IPS DF 19.7 (cell line): ENCODE results near the gene KANK4.

Source experiments
- DNase-seq: peaks from one replicate; pipeline ENCODE4 v3.0.0-alpha.2; 2013; ENCODE audit warnings: low read depth, low spot score

Gene KANK4

DNA sequence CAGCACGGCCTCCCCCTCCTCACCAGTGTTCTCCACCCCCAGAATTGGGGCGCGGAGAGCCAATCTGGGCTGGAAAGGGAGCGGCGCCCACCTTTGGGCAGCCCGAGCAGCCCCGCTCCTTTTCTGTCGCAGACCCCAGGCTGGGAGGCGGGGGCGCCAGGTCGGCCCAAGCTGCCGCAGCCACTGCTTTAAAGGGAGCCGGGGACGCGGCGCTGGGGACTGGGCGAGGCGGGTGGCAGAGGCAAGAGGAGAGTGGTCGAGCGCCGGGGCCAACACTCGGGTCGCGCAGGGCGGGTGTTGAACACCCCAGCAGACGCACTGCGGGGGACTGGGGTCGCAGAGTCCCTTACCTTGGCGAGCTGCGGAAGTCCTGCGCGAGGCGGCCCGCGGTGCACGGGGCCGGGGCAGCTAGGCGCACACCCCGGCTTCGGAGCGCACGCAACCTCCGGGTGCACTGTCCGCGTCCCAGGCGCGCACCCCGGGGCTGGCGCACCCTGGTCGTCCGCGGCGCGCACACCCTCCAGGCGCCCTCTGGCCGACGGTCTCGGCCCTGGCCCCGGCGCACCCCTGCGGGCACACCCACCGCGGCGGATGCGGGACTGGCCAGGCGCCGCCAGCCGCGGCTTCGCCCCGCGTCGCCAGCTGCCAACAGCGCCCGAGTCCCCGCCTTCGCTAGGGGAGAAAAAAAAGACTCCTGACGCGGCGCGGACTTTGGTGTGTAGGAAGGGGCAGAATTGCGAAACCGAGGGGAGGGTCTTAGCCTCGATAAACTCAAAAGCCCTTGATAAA lies at the start of gene KANK4:
Gene KANK4 (minus strand): TSS at position 679 of the 789 bp plus-strand sequence. CDS start 37,870 bp downstream, outside the sequence.
- DNase-seq = no peak

GRCh38 chr1:62368989-62369388 lies 49.8 kb upstream of the KANK4 start:
- DNase-seq = no peak

DNA sequence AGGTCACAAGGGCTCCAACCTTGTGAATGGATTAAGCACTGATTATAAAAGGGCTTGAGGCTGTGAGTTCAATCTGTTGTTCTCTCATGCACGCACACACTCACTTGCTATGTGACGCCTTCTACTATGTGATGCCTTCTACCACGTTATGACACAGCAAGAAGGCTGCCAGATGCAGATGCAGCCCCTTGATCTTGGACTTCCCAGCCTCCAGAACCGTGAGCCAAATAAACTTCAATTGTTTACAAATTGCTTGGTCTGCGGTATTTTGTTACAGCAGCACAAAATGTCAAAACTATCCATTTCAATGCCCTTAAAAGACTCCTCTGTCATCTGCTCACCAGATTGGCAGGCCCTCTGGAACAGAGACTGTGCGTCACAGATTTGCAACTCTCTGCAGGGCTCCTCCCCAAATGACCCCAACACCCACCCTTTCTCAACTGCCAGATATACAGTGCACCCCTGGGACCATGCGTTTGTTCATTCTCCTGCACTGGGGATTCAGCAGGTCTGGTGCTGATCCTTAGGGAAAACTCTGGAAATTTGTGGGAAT lies 47.8 kb upstream of the KANK4 start:
- DNase-seq = no peak

- DNase-seq = no peak
Measured at GRCh38 chr1:62364721-62365120, 45.5 kb upstream of the KANK4 start.

DNA sequence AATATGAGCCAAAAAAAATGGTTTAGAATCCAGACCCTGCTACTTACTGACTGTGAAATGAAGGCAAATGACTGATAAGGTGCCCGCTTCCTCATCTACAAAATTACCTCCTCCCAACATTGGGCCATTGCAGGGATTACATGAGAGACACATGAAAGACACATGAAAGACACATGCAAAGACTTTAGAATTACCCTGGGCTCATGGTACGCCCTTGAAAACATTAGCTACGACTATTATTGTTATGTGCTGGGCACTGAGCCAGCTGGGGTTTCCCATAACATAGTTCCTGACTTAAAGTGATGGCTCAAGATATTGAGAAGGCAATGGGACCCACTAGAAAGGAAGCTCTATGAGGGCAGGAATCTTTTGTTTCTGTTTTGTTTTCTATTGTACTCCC lies 43.7 kb upstream of the KANK4 start:
- no peak for DNase-seq

DNA sequence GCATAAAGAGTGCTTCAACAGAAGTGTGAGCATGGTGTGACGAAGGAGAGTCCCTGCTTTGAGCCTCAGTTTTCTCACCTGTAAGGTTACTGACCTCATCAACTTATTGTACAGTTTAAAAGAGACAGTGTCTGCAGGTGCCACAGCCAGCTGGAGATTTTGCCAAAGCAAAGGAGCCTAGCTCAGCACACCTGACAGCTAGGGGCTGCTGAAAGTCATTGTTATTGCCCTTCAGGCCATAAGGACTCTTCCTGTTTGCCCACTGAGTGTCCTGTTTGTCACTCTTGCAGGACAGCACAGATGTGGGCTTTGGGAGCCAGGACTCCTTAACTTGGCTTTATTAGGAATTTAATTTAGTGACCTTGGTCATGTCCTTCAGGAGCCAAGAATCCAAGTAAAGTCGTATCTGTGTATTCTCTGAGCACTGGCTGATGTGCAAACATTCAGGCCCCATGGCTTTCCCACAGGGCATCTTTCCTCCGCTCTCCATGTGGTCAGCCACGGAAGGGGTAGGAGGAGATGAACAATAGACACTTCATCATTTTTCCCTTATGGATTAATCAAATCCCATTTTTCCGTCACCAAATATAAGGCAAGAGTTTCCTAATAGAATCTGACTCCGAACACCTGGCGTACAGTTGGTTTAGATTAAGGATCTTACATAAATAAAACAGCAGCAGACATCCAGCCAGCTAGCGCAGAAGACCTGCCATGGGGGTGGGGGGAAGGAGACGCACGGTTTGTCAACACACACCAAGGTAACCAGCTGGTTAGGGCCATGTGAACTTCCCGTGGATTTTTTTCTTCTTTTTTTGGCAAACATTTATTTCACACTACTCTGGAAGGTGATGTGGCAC lies 43.1 kb upstream of the KANK4 start:
- no peak for DNase-seq

DNA sequence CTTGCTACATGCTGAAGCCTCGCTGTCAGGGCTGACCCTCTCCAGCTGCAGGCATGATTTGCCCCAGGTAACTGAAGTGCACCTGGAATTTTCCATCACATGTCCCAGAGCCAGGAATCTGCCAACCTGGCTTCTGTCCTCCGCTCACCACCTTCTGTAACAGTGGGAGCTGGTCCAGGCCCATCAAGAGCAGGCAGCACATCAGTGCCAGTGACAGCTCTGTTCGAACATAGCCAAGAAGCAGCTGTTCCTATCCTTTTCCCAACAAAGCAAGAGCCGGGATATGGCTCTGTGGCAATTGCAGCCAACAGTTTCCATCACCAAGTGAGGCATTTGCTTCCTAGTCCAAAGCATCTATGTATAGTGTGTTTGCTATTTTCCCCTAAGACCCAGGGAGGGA lies 42.2 kb upstream of the KANK4 start:
- DNase-seq = no peak

DNA sequence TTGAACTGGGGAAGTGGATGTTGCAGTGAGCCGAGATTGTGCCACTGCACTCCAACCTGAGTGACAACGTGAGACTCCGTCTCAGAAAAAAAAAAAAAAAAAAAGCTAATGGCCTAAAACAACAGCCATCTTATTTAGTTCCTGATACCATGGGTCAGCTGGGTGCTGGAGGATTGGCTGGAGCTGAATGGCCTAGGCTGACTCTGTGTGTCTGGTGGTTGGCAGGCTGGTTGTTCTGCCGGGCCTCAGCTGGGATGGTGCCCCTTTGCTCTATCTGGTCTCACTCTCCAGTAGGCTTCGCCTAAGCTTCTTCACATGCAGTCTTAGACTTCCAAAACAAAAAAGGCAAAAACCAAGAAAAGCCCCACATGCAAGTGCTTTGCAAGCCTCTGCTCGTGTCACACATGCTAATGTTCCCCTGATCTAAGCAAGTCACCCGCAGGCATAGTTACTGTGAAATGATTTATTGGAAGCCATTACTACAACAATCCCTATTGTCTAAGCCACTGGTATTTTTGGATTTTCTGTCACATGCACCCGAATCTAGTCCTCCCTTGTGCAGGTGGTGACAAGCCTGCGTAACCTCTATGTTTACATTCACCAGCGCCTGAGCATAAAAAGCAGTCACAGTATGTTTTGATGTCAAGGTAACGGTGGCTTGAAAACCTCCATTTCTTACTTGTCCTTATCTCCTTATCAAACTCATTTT lies 39.6 kb upstream of the KANK4 start:
- no peak for DNase-seq

GRCh38 chr1:62357916-62358315 lies 38.7 kb upstream of the KANK4 start:
- DNase-seq = no peak

GRCh38 chr1:62356257-62356835 lies 37.1 kb upstream of the KANK4 start:
- no peak for DNase-seq

DNA sequence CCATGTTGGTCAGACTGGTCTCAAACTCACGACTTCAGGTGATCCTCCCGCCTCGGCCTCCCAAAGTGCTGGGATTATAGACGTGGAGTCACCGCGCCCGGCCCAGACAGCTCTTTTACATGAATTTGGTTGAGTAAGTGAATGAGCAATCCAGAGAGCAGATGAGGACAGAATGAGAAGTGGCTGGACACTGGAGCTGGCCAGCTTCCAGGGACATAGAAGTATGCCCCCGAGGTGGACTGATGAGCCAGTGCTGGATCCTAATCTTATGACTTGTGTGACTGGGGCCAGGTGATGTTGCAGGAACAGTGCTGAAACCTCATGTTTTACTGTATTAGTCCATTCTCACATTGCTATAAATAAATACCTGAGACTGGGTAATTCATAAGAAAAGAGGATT lies 35.9 kb upstream of the KANK4 start:
- DNase-seq = no peak

DNA sequence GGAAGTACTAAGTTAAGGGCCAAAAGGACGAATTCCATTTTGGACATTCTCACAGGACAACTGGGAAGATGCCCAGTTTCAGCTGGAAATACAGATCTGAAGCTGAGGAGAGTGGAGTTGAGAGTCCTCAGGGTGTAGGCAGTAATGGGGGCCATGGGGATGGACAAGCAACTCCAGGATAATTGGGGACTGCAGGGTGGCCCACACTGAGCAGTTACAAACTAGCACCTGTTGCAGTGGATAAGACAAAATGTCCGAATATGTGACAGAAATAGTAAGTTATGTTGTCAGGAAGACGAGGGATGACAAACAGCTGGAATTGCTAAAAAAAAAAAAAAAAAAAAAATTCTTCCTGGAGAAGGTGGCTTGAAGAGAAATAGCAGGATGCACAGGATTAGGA lies 34.6 kb upstream of the KANK4 start:
- no peak for DNase-seq

GRCh38 chr1:62352387-62352786 lies 33.2 kb upstream of the KANK4 start:
- DNase-seq = no peak

GRCh38 chr1:62349470-62350233 lies 30.4 kb upstream of the KANK4 start:
- no peak for DNase-seq

GRCh38 chr1:62346886-62347285 lies 27.7 kb upstream of the KANK4 start:
- DNase-seq = no peak

GRCh38 chr1:62343911-62344310 lies 24.7 kb upstream of the KANK4 start:
- DNase-seq = no peak

GRCh38 chr1:62342270-62342669 lies 23.0 kb upstream of the KANK4 start:
- DNase-seq = no peak

GRCh38 chr1:62341615-62342014 lies 22.4 kb upstream of the KANK4 start:
- no peak for DNase-seq

GRCh38 chr1:62341089-62341488 lies 21.9 kb upstream of the KANK4 start:
- no peak for DNase-seq

GRCh38 chr1:62337706-62338631 lies 18.7 kb upstream of the KANK4 start:
- DNase-seq = no peak
